SK-N-SH treated with all-trans-retinoic acid at 6 μM for 48 hours (cell line): ENCODE data around the gene PRB4.

ENCODE experiments used
- CREB5 ChIP-seq: fragments of 250-450 bp; sonication (Bioruptor Pico); IDR thresholded peaks from 2 replicates; pipeline ENCODE4 v1.5.1; 2020; ENCODE audit warnings: low read depth, mild to moderate bottlenecking, moderate library complexity
- CSRNP3 ChIP-seq: fragments of 250-450 bp; sonication (Bioruptor Pico); IDR thresholded peaks from 2 replicates; pipeline ENCODE4 v1.5.1; 2021; ENCODE audit warnings: mild to moderate bottlenecking, moderate library complexity
- TSHZ2 ChIP-seq: fragments of 250-450 bp; sonication (Bioruptor Pico); IDR thresholded peaks from 2 replicates; pipeline ENCODE4 v1.5.0; 2020; ENCODE audit warnings: mild to moderate bottlenecking, moderate library complexity
- ZC3H10 ChIP-seq: fragments of 250-450 bp; sonication (Bioruptor Pico); IDR thresholded peaks from 2 replicates; pipeline ENCODE4 v1.5.1; 2021; ENCODE audit warnings: mild to moderate bottlenecking, moderate library complexity
- ZFP30 ChIP-seq: fragments of 450-650 bp; formaldehyde crosslinking; IDR thresholded peaks from 2 replicates; pipeline ENCODE4 v1.5.0; 2022; ENCODE audit warnings: mild to moderate bottlenecking, moderate library complexity

- TF ChIP-seq ZFP30 (CRISPR knock-in tag), result no peak
- no peak for TF ChIP-seq TSHZ2 (CRISPR knock-in tag)
- TF ChIP-seq ZC3H10 (CRISPR knock-in tag), result no peak
- TF ChIP-seq CREB5 (CRISPR knock-in tag), result no peak
- TF ChIP-seq CSRNP3 (CRISPR knock-in tag), result no peak
Measured at GRCh38 chr12:11324426-11324825, 14.2 kb upstream of the PRB4 start.
